Measurements from ENCODE around the gene ANKRD40. TPM values are rescaled to one million over a fixed set of nuclear protein-coding genes. Genes with fewer than 3 reads are reported as not detected.

The ANKRD40 gene
- total RNA-seq, 1 experiment from 2014 or later: 45.3 TPM

- Mint-ChIP-seq H3K4me1 (peaks cover 28% of the 10 kb centered on the region), H3K9me3 (no peaks in the 10 kb centered on the region), H3K27me3 (ENCODE audit: low read depth) (no peaks in the 10 kb centered on the region), H3K4me3 (no peak overlapping the region), H3K27ac (peak overlapping the region; percentile 57; the same call in 1 of the 2 replicates), H3K36me3 (no peaks in the 10 kb centered on the region)
- POLR2A ChIA-PET: no interaction called here
- TF ChIP-seq ZNF671 (CRISPR knock-in tag; IDR thresholded peaks at IDR 0.05) (no peak), PRDM15 (CRISPR knock-in tag; IDR thresholded peaks at IDR 0.05) (peak; percentile 99), GABPB1 (CRISPR knock-in tag; IDR thresholded peaks at IDR 0.05) (peak; percentile 49; the same call in 1 of the 2 replicates)
- peak; percentile 46 for DNase-seq (ENCODE audit: low spot score)
- peak; percentile 45 for ATAC-seq
- CTCF ChIA-PET: interaction anchor here (0.5 to 2.2 kb wide), 5 partner anchors 57 to 1325 kb away, joined by 3 to 8 read pairs (median 6); no protein-coding TSS in a partner anchor
Observed at GRCh38 chr17:50687200-50688066, 20.3 kb downstream of the ANKRD40 start.

GRCh38 chr17:50686494-50687199 is 21.1 kb downstream of the ANKRD40 start:
- Mint-ChIP-seq H3K27ac (peak overlapping the region; percentile 57), H3K27me3 (ENCODE audit: low read depth) (no peaks in the 10 kb centered on the region), H3K9me3 (no peaks in the 10 kb centered on the region), H3K4me3 (no peak overlapping the region), H3K36me3 (no peaks in the 10 kb centered on the region), H3K4me1 (peaks cover 31% of the 10 kb centered on the region)
- CTCF ChIA-PET: interaction anchor here (0.5 to 2.2 kb wide), 6 partner anchors 47 to 289 kb away, joined by 3 to 8 read pairs (median 5); partner anchors contain the start of gene LRRC59
- DNase-seq (ENCODE audit: low spot score) (no peak), ATAC-seq (no peak)
- POLR2A ChIA-PET: no interaction called here
- no peak for TF ChIP-seq ZNF317 (CRISPR knock-in tag; IDR thresholded peaks at IDR 0.05; ENCODE audit: borderline replicate concordance, low read depth)
- peak; percentile 65; the same call in 1 of the 2 replicates for TF ChIP-seq GABPB1 (CRISPR knock-in tag; IDR thresholded peaks at IDR 0.05)
- TF ChIP-seq ZSCAN18 (CRISPR knock-in tag; IDR thresholded peaks at IDR 0.05): no peak

GRCh38 chr17:50685691-50686493 is 21.8 kb downstream of the ANKRD40 start:
- no peak for DNase-seq (ENCODE audit: low spot score)
- Mint-ChIP-seq H3K4me1 (peaks cover 38% of the 10 kb centered on the region), H3K36me3 (no peaks in the 10 kb centered on the region), H3K27ac (no peak overlapping the region; the same call in 1 of the 2 replicates), H3K4me3 (no peak overlapping the region), H3K9me3 (no peaks in the 10 kb centered on the region), H3K27me3 (ENCODE audit: low read depth) (no peaks in the 10 kb centered on the region)
- no peak for ATAC-seq
- CTCF ChIA-PET: interaction anchor here (0.5 to 2.2 kb wide), 6 partner anchors 48 to 288 kb away, joined by 3 to 12 read pairs (median 5); partner anchors contain the start of gene LRRC59
- POLR2A ChIA-PET: no interaction called here
- TF ChIP-seq ZNF263 (CRISPR knock-in tag; IDR thresholded peaks at IDR 0.05; ENCODE audit: low read depth): no peak
- TF ChIP-seq ATF2 (CRISPR knock-in tag; IDR thresholded peaks at IDR 0.05; ENCODE audit: borderline replicate concordance, low read depth): no peak
- TF ChIP-seq MXD4 (CRISPR knock-in tag; IDR thresholded peaks at IDR 0.05; ENCODE audit: borderline replicate concordance): no peak
- TF ChIP-seq FOXK1 (CRISPR knock-in tag; IDR thresholded peaks at IDR 0.05): no peak
- TF ChIP-seq JAZF1 (CRISPR knock-in tag; IDR thresholded peaks at IDR 0.05): no peak
- no peak for TF ChIP-seq ZNF416 (CRISPR knock-in tag; IDR thresholded peaks at IDR 0.05)
- TF ChIP-seq SP1 (CRISPR knock-in tag; conservative IDR thresholded peaks at IDR 0.05): no peak
- no peak for TF ChIP-seq ZNF423 (CRISPR knock-in tag; IDR thresholded peaks at IDR 0.05)
- TF ChIP-seq MAX (CRISPR knock-in tag; IDR thresholded peaks at IDR 0.05): no peak
- TF ChIP-seq USF2 (CRISPR knock-in tag; IDR thresholded peaks at IDR 0.05): no peak
- no peak for TF ChIP-seq TEAD4 (CRISPR knock-in tag; IDR thresholded peaks at IDR 0.05)
- no peak for TF ChIP-seq ZNF281 (CRISPR knock-in tag; IDR thresholded peaks at IDR 0.05)
